Measurements from ENCODE around the gene ZSCAN25.
"Not testable (repeated sequence)": the region's sequence is repeated elsewhere in the genome, so short reads cannot be mapped to it uniquely, and the experiment has no call there.

Gene ZSCAN25

GRCh38 chr7:99616359-99617191 is at the start of gene ZSCAN25:
Gene ZSCAN25, plus strand, starts transcription at chr7:99616946. Its CDS starts 2,661 bp downstream, at chr7:99619607.
- DNase-seq, result peak; percentile 94

DNA sequence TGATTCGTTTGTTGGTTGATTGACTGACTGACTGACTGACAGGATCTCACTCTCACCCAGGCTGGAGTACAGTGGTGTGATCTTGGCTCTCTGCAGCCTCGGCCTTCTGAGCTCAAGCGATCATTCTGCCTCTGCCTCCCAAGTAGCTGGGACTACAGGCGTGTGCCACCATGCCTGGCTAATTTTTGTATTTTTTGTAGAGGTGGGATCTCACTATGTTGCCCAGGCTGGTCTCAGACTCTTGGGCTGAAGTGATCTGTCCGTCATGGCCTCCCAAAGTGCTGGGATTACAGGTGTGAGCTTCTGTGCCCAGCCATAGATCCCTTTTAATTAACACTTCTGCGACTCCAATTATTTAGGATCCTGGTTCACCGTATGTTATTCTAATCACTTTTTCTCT is 48.0 kb upstream of the ZSCAN25 start:
- not testable (repeated sequence) for DNase-seq

GRCh38 chr7:99571768-99572167 is 45.0 kb upstream of the ZSCAN25 start:
- DNase-seq, result no peak

- DNase-seq, result no peak
These were observed 43.5 kb upstream of the ZSCAN25 start for GRCh38 chr7:99573257-99573656.

DNA sequence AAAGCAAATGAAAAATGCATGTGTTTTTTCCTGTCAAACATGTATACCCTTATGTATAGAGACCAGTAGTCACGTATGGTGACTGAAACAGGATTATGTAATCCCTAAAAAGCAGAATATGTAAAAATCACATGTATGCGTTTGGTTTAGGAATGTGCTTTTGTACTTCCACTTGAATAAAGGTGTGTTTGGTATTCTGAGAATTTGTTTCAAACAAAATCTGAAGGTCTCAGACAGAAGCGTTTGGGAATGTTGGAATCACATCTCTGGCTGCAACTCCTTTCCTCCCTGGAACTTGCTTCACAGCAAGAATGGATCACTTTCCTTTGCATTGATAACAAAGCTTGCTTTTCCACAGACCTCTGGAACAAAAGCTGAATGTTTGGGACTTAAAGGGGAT is 40.5 kb upstream of the ZSCAN25 start:
- no peak for DNase-seq

DNA sequence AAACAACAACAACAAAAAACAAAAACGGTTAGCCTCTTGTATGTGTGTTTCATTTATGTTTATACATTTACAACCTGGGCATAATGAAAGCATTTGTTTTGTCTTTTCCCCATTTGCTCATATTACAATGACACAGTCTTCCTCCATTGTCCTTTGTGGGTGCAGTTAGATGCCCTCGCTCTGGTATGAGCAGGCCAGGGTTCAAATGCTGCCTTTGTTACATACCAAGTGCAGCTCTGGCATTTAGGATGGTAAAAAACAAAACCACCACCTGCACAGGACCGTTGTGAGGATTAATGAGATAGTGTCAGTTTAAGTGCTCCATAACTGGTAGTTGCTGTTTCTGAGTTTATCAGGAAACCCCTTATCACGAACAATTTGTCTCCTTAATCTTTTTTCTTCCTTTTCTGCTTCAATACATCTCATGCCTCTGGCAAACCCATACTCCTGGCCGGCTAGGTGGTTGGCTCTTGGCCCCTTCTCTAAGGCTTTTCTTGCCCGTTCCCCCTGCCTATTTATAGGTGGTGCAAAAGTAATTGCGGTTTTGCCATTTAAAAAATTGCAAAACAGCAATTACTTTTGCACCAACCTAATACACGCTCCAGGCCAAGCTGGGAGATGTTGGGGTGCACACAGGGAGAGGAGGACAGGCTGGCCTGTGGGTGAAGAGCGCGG is 37.3 kb upstream of the ZSCAN25 start:
- no peak for DNase-seq

- DNase-seq, result peak; percentile 58
These were observed 36.6 kb upstream of the ZSCAN25 start for GRCh38 chr7:99579956-99580777.

- not testable (repeated sequence) for DNase-seq
These were observed 35.9 kb upstream of the ZSCAN25 start for GRCh38 chr7:99580778-99581332.

- no peak for DNase-seq
These were observed 27.9 kb upstream of the ZSCAN25 start for GRCh38 chr7:99588868-99589267.

DNA sequence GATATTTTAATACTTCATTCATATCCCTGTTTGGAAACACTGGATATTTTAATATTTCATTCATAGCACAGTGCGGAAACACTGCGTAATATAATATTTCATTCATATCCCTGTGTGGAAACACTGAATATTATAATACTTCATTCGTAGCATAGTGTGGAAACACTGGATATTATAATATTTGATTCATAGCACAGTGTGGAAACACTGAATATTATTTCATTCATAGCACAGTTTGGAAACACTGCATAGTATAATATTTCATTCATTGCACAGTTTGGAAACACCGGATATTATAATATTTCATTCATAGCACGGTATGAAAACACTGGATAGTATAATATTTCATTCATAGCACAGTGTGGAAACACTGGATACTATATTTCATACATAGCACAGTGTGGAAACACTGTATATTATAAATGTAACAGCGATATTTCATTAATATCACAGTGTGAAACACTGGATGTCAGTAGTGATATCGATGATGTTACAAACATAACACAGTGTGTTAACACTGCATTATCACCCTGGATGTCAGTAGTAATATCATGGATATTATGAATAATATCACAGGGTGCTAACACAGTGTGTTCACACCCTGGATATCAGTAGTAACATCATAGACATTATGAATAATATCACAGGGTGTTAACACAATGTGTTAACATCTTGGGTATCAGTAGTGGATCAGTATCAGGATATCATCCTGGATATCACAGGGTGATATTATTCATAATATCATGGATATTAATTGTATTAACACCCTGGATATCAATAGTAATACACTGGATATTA is 21.6 kb upstream of the ZSCAN25 start:
- no peak for DNase-seq

DNA sequence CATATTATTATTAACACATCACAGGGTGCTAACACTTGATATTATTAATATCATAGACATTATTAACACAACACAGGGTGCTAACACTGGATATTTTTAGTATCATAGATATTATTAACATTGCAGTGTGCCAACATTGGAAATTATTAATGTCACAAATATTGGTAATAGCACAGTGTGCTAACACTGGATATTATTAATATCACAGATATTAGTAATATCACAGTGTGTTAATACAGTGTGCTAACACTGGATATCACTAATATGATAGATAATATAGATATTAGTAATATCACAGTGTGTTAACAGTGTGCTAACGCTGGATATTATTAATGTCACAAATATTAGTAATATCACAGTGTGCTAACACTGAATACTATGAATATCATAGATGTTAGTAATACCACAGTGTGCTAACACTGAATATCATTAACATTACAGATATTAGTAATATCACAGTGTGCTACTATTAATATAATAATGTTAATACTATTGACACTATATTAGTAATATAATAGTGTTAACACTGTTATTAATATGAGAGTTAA is 20.3 kb upstream of the ZSCAN25 start:
- no peak for DNase-seq

- no peak for DNase-seq
These were observed 18.8 kb upstream of the ZSCAN25 start, which contains the start of gene TMEM225B for GRCh38 chr7:99597762-99598501. Gene TMEM225B, plus strand, starts transcription at chr7:99598267. Its CDS starts 6,122 bp downstream, at chr7:99604389.

DNA sequence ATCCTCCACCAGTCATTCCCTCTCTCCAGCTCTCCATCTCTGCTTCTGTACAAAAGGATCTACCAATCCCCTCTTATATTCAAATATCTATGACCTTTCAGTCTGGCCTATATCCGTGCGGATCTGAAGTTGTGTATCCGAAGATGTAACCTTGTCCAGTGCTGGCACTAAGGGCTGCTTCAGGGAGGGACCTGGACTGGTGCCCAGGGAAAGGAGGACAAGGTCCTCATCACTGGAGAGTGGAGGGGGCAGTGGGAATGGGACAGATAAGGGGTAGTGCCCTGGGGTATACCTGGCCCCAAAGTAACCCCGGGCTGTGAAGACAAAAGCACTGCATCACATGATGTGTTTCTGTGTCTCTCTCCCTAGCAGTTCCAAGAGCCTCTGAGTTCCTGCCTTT is 16.9 kb upstream of the ZSCAN25 start:
- no peak for DNase-seq

GRCh38 chr7:99601656-99602310 is 15.0 kb upstream of the ZSCAN25 start:
- no peak for DNase-seq

DNA sequence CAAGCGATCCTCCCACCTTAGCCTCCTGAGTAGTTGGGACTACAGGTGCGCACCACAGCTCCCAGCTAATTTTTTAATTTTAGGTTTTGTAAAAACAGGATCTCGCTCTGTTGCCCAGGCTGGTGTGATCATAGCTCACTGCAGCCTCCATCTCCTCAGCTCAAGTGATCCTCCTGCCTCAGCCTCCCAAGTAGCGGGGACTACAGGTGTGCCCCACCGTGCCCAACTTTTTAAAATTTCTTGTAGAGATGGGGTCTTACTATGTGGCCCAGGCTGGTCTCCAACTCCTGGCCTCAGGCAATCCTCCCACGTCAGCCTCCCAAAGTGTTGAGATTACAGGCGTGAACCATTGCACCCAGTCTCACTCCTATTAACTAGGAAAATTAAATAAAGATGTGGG is 11.2 kb upstream of the ZSCAN25 start:
- DNase-seq, result no peak

DNA sequence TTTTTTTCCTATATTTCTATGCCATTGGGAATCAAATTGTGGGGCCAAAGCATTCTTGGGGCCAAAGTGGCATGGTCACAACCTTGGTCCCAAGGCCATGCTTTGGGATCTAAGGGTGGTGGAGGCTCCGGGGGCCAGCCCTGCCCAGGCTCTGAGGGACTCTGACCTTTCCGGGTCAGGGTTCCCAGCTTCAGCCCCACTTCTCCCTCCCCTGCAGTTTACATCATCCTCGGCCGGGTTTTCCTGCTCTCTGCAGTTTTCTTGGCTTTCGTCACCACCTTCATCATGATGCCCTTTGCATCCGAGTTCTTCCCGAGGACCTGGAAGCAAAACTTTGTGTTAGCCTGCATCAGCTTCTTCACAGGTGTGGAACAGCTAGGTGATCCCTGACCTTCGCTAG is 10.2 kb upstream of the ZSCAN25 start:
- DNase-seq, result no peak

DNA sequence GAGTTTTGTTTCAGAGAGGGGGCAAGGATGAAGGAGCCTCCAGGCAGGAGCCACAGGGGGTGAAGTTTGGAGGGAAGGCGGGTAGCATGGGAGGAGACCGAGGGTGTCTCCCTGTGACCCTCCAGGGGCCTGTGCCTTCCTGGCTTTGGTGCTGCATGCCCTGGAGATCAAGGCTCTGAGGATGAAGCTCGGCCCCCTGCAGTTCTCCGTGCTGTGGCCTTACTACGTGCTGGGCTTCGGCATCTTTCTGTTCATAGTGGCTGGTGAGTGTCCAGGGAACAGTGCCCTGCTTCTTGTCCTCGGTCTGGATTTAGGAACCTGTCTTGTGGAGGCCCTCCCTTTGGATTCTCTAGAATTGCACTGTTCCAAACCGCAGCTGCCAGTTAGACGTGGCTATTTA is 9.2 kb upstream of the ZSCAN25 start:
- DNase-seq, result no peak

DNA sequence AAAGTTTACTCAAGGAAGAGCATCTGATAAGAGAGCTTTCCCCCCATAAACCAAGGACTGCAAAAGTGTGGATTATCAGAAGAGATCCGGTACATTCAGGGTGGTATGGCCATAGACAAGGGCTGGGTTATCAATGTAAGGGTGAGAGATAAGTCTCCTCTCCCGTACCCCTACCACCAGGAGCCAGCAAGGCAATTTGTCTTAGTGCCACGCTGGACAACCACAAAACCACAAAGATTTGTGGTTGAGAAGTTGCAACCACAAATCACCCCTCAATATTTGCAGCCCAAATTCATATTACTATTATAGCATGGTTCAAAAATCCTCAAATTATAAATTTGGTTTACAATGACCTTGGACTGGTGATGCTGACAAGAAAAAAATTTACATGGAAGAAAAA is 2.3 kb upstream of the ZSCAN25 start:
- no peak for DNase-seq

- no peak for DNase-seq
These were observed 772 bp upstream of the ZSCAN25 start for GRCh38 chr7:99615989-99616358.

GRCh38 chr7:99617192-99617781 is 541 bp downstream of the ZSCAN25 start:
- DNase-seq, result peak; percentile 53
